ENCODE measurements around the gene CFP. TPM values are rescaled to one million over a fixed set of nuclear protein-coding genes. Genes with fewer than 3 reads are reported as not detected.

The CFP gene
- polyA plus RNA-seq, 1 of the 3 experiments (the other 2 are of a cell fraction) = 0.03 TPM

DNA sequence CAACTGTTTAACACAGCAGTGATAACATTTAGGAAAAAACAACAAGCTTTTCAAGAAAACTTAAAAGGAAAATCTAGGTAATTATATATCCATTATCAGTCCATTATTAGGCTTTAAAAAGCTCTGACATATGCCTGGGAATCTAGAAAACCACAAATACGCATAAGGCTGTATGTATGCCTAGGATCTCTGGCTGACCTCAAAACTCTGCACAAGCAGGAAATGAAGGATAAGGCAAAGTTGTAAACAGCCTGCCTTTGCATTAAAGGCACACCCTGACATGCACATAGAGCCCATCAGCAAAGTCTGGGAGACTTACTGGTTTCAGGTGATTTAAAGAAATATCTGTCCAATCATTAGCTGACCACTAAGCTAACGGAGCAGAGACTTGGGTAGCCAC, 33.5 kb downstream of the CFP start:
- H3K9me3 ChIP-seq = no peaks in the 10 kb centered on the region
- H3F3A ChIP-seq (replicated peaks; ENCODE audit: insufficient read depth) = no peaks in the 10 kb centered on the region
- no peak for TF ChIP-seq TAF1 (IDR thresholded peaks at IDR 0.05; ENCODE audit: borderline replicate concordance, low read depth, low read length)
- no peak for TF ChIP-seq GATA2 (CRISPR knock-in tag; IDR thresholded peaks at IDR 0.05)
- TF ChIP-seq, protein P1, sequence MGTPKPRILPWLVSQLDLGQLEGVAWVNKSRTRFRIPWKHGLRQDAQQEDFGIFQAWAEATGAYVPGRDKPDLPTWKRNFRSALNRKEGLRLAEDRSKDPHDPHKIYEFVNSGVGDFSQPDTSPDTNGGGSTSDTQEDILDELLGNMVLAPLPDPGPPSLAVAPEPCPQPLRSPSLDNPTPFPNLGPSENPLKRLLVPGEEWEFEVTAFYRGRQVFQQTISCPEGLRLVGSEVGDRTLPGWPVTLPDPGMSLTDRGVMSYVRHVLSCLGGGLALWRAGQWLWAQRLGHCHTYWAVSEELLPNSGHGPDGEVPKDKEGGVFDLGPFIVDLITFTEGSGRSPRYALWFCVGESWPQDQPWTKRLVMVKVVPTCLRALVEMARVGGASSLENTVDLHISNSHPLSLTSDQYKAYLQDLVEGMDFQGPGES (IDR thresholded peaks at IDR 0.05; ENCODE audit: low read depth, low read length) = no peak
- TF ChIP-seq, protein P2, sequence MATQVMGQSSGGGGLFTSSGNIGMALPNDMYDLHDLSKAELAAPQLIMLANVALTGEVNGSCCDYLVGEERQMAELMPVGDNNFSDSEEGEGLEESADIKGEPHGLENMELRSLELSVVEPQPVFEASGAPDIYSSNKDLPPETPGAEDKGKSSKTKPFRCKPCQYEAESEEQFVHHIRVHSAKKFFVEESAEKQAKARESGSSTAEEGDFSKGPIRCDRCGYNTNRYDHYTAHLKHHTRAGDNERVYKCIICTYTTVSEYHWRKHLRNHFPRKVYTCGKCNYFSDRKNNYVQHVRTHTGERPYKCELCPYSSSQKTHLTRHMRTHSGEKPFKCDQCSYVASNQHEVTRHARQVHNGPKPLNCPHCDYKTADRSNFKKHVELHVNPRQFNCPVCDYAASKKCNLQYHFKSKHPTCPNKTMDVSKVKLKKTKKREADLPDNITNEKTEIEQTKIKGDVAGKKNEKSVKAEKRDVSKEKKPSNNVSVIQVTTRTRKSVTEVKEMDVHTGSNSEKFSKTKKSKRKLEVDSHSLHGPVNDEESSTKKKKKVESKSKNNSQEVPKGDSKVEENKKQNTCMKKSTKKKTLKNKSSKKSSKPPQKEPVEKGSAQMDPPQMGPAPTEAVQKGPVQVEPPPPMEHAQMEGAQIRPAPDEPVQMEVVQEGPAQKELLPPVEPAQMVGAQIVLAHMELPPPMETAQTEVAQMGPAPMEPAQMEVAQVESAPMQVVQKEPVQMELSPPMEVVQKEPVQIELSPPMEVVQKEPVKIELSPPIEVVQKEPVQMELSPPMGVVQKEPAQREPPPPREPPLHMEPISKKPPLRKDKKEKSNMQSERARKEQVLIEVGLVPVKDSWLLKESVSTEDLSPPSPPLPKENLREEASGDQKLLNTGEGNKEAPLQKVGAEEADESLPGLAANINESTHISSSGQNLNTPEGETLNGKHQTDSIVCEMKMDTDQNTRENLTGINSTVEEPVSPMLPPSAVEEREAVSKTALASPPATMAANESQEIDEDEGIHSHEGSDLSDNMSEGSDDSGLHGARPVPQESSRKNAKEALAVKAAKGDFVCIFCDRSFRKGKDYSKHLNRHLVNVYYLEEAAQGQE (IDR thresholded peaks at IDR 0.05; ENCODE audit: low read depth, low read length) = no peak
- TF ChIP-seq TEAD4 (IDR thresholded peaks at IDR 0.05; ENCODE audit: borderline replicate concordance, insufficient read depth) = no peak
- TF ChIP-seq NFIC (IDR thresholded peaks at IDR 0.05; ENCODE audit: borderline replicate concordance) = no peak
- TF ChIP-seq EZH2phosphoT487 (IDR thresholded peaks at IDR 0.05; ENCODE audit: borderline replicate concordance, low read depth) = no peak
- no peak for TF ChIP-seq MEF2A (IDR thresholded peaks at IDR 0.05; ENCODE audit: borderline replicate concordance, low read depth)
- no peak for TF ChIP-seq CHD2 (IDR thresholded peaks at IDR 0.05; ENCODE audit: low read length, partially characterized antibody)
- TF ChIP-seq, protein P3, sequence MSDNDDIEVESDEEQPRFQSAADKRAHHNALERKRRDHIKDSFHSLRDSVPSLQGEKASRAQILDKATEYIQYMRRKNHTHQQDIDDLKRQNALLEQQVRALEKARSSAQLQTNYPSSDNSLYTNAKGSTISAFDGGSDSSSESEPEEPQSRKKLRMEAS (IDR thresholded peaks at IDR 0.05; ENCODE audit: low read depth) = no peak
- TF ChIP-seq FOXJ3 (CRISPR knock-in tag; IDR thresholded peaks at IDR 0.05) = no peak
- TF ChIP-seq SIN3A (IDR thresholded peaks at IDR 0.05; ENCODE audit: borderline replicate concordance, low read depth, low read length) = no peak
- TF ChIP-seq, protein P4, sequence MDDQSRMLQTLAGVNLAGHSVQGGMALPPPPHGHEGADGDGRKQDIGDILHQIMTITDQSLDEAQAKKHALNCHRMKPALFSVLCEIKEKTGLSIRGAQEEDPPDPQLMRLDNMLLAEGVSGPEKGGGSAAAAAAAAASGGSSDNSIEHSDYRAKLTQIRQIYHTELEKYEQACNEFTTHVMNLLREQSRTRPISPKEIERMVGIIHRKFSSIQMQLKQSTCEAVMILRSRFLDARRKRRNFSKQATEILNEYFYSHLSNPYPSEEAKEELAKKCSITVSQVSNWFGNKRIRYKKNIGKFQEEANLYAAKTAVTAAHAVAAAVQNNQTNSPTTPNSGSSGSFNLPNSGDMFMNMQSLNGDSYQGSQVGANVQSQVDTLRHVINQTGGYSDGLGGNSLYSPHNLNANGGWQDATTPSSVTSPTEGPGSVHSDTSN (IDR thresholded peaks at IDR 0.05) = no peak
- H3K36me3 ChIP-seq (replicated peaks in 1 of 2; ENCODE audit: control insufficient read depth in 1 of 2, insufficient read depth in 2 of 2, low read length in 1 of 2) = no peaks in the 10 kb centered on the region
- H3K9ac ChIP-seq = no peak overlapping the region
- H3K4me3 ChIP-seq (ENCODE audit: low read depth in 2 of 2, low read length in 1 of 2) = no peak overlapping the region
- 34% methylated on average over 2 of the region's 2 CpGs for WGBS (ENCODE audit: low lambda C conversion rate)
- ChIA-PET CTCF (interaction anchor here (1.3 kb wide), 1 partner anchor 48 kb away, joined by 4 read pairs; no protein-coding TSS in a partner anchor), POLR2A (no interaction called here)
- DNase-seq = no peak
- no peak overlapping the region for H3K4me2 ChIP-seq
- H3K27me3 ChIP-seq (ENCODE audit: insufficient read depth) = no peaks in the 10 kb centered on the region
- no peaks in the 10 kb centered on the region for H3K79me2 ChIP-seq (ENCODE audit: insufficient read depth)
- no peak overlapping the region for H3K27ac ChIP-seq (ENCODE audit: low read depth in 2 of 2, low read length in 1 of 2)
- H3K4me1 ChIP-seq (ENCODE audit: control insufficient read depth in 1 of 2, insufficient read depth in 2 of 2, low read depth in 1 of 2, low read length in 1 of 2) = no peaks in the 10 kb centered on the region
- H2AFZ ChIP-seq (ENCODE audit: low read depth) = no peak overlapping the region
- H4K20me1 ChIP-seq (ENCODE audit: insufficient read depth) = no peaks in the 10 kb centered on the region
- no peaks in the 10 kb centered on the region for H3K9me2 ChIP-seq
